PC-9 (cell line): ENCODE data around the gene AHSG. TPM values are rescaled to one million over a fixed set of nuclear protein-coding genes. Genes with fewer than 3 reads are reported as not detected.
"Not testable (repeated sequence)": the region's sequence is repeated elsewhere in the genome, so short reads cannot be mapped to it uniquely, and the experiment has no call there.

Experiments
- BruUV-seq: library from RNA; stranded (reverse); fragments of 400-500 nt; replicated peaks from 2 replicates; lab custom pipeline; 2021; lab: Mats Ljungman, UMichigan
- CTCF ChIA-PET: fragments of 300-600 bp; sonication (Branson Sonifier 250); formaldehyde crosslinking; loops from one replicate; lab custom pipeline; 2022; ENCODE audit warnings: antibody characterized with exemption; lab: Charles Lee
- POLR2A ChIA-PET: fragments of 300-600 bp; sonication (Branson Sonifier 250); formaldehyde crosslinking; loops from one replicate; lab custom pipeline; 2022; ENCODE audit warnings: antibody characterized with exemption; ENCODE audit not compliant: unreplicated experiment; lab: Charles Lee
- DNase-seq, 2 experiments: peaks; one replicate each; pipeline versions ENCODE4 v3.0.0 to v3.0.0-alpha.2; 2015 to 2022; ENCODE audit warnings: mixed read lengths in 1 of 2
- H2AFZ ChIP-seq: fragments of 200-600 bp; sonication (generic); 2 replicates; pipeline ENCODE4 v1.8.1; 2017; ENCODE audit warnings: antibody characterized with exemption
- H3F3A ChIP-seq: fragments of 200-600 bp; sonication (generic); 2 replicates; pipeline ENCODE4 v1.8.1; 2017; ENCODE audit warnings: antibody characterized with exemption, mild to moderate bottlenecking, low read depth; ENCODE audit not compliant: insufficient read depth
- H3K27ac ChIP-seq: fragments of 200-600 bp; sonication (generic); 2 replicates; pipeline ENCODE4 v1.6.1; 2016; ENCODE audit warnings: mixed run types
- H3K27me3 ChIP-seq: fragments of 200-600 bp; sonication (generic); 2 replicates; pipeline ENCODE4 v1.6.1; 2016; ENCODE audit warnings: low read depth, mixed run types; ENCODE audit not compliant: insufficient read depth
- H3K36me3 ChIP-seq: fragments of 200-600 bp; sonication (generic); 2 replicates; pipeline ENCODE4 v1.6.1; 2016; ENCODE audit warnings: low read depth, mixed run types
- H3K4me1 ChIP-seq: fragments of 200-600 bp; sonication (generic); replicated peaks from 2 replicates; pipeline ENCODE4 v1.6.1; 2016; ENCODE audit warnings: mixed run types; ENCODE audit not compliant: insufficient read depth
- H3K4me2 ChIP-seq: fragments of 200-600 bp; sonication (generic); 2 replicates; pipeline ENCODE4 v1.6.1; 2017; ENCODE audit warnings: mixed run types
- H3K4me3 ChIP-seq: fragments of 200-600 bp; sonication (generic); 2 replicates; pipeline ENCODE4 v1.6.1; 2016; ENCODE audit warnings: mixed run types
- H3K79me2 ChIP-seq: fragments of 200-600 bp; sonication (generic); 2 replicates; pipeline ENCODE4 v1.6.1; 2017; ENCODE audit warnings: low read depth, mixed run types
- H3K9me2 ChIP-seq: fragments of 200-600 bp; sonication (generic); 2 replicates; pipeline ENCODE4 v1.8.1; 2017; ENCODE audit warnings: mild to moderate bottlenecking; ENCODE audit not compliant: insufficient read depth
- H3K9me3 ChIP-seq: fragments of 200-600 bp; sonication (generic); 2 replicates; pipeline ENCODE4 v1.8.1; 2016; ENCODE audit warnings: low read depth; ENCODE audit not compliant: insufficient read depth
- H4K20me1 ChIP-seq: fragments of 200-600 bp; sonication (generic); 2 replicates; pipeline ENCODE4 v1.8.1; 2017; ENCODE audit not compliant: insufficient read depth
- EZH2 ChIP-seq: fragments of 200-600 bp; sonication (generic); IDR thresholded peaks from 2 replicates; pipeline ENCODE4 v1.8.0; 2017; ENCODE audit warnings: antibody characterized with exemption, low read depth
- intact Hi-C: fragments of 100-400 bp; cut with micrococcal nuclease; formaldehyde crosslinking; loops from one replicate; pipeline ENCODE4 v1.10.0; 2022; ENCODE audit not compliant: unreplicated experiment
- total RNA-seq: library from RNA; stranded (reverse); gene quantifications from 2 replicates; pipeline ENCODE4 v1.2.3, GENCODE V29; 2021
- TF ChIP-seq, protein P1 (sequence below): fragments of 200-600 bp; sonication (generic); conservative IDR thresholded peaks from 2 replicates; pipeline ENCODE4 v1.6.1; 2017; ENCODE audit warnings: mixed run types, antibody characterized with exemption, mild to moderate bottlenecking, moderate library complexity

AHSG gene
- total RNA-seq, 1 experiment from 2014 or later = not detected

- Histone ChIP-seq H3K9me3 (no peaks in the 10 kb centered on the region), H3K4me2 (peak overlapping the region; percentile 94), H3K4me1 (peaks cover 28% of the 10 kb centered on the region), H3K79me2 (peaks cover 40% of the 10 kb centered on the region), H3K9me2 (no peaks in the 10 kb centered on the region), H3K36me3 (no peaks in the 10 kb centered on the region), H3K27me3 (no peaks in the 10 kb centered on the region), H4K20me1 (no peaks in the 10 kb centered on the region), H3K4me3 (peak overlapping the region; percentile 75), H3K27ac (peak overlapping the region; percentile 53), H2AFZ (peak overlapping the region; percentile 96), H3F3A (peaks cover 21% of the 10 kb centered on the region)
- TF ChIP-seq EZH2 = no peak
- TF ChIP-seq, protein P1, sequence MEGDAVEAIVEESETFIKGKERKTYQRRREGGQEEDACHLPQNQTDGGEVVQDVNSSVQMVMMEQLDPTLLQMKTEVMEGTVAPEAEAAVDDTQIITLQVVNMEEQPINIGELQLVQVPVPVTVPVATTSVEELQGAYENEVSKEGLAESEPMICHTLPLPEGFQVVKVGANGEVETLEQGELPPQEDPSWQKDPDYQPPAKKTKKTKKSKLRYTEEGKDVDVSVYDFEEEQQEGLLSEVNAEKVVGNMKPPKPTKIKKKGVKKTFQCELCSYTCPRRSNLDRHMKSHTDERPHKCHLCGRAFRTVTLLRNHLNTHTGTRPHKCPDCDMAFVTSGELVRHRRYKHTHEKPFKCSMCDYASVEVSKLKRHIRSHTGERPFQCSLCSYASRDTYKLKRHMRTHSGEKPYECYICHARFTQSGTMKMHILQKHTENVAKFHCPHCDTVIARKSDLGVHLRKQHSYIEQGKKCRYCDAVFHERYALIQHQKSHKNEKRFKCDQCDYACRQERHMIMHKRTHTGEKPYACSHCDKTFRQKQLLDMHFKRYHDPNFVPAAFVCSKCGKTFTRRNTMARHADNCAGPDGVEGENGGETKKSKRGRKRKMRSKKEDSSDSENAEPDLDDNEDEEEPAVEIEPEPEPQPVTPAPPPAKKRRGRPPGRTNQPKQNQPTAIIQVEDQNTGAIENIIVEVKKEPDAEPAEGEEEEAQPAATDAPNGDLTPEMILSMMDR = no peak
- ChIA-PET POLR2A (interaction anchor here (0.6 kb wide), 1 partner anchor 50 kb away, joined by 9 read pairs; no protein-coding TSS in a partner anchor), CTCF (interaction anchor here (1.3 to 1.5 kb wide), 2 partner anchors 48 to 50 kb away, joined by 3 read pairs; no protein-coding TSS in a partner anchor)
- TSS peak; percentile 11 for BruUV-seq
- intact Hi-C loops = loop anchor here (5.0 kb wide), 3 partner anchors 186 to 256 kb away; partner anchors contain the start of gene RFC4
- DNase-seq = no peak
Measured at GRCh38 chr3:186566772-186567071, 46.1 kb upstream of the AHSG start.

DNA sequence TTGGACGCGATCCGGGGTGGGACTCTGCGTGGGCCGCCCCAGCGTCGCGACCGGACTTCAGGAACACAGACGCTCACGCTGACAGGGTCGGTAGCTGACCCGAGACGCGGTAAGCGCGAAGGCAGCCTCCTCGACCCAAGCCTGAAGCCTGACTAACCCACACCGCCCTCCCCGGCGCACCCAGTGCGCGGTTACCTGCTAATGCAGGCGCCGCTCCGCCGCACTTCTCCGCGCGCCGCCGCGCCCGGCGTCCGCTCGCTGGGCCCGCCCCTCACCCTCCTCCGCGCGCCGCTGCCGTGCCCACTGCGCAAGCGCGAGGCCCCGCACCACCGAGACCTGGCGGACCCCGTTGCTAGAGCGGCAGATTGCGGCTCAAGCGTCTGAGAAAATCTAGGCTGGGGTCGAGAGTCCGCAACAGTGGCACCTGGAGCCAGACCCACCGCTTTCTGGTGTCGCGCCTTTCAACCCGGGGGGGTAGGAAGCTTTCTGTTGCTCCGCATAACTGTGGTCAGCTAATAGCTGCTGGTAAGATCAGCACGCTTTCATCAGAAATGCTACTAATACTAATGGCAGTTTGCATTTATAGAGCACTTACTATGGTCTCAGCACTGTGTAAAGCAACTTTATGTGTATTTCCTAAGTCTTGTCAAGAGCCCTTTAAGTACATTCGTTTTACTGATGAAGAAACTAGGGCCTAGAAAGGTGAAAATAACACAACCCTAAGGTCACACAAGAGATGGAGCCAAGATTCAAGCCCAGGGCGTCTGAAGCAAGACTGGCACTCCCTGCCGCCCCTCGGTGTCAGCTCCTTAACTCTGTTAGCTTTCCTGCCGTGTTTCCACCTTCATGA lies 45.6 kb upstream of the AHSG start, which contains the start of gene TBCCD1:
Gene TBCCD1, minus strand, starts transcription at position 268 of the 850 bp plus-strand sequence. CDS start 3,010 bp downstream, outside the sequence.
- Histone ChIP-seq H4K20me1 (no peaks in the 10 kb centered on the region), H2AFZ (peak within 1 kb of the TSS; percentile 96), H3K79me2 (peaks cover 46% of the 10 kb centered on the region), H3K36me3 (peaks cover 5% of the 10 kb centered on the region), H3K4me3 (peak within 1 kb of the TSS; percentile 75), H3K27ac (peak within 1 kb of the TSS; percentile 53), H3K9me3 (no peaks in the 10 kb centered on the region), H3K4me1 (peaks cover 31% of the 10 kb centered on the region), H3F3A (peaks cover 21% of the 10 kb centered on the region), H3K9me2 (no peaks in the 10 kb centered on the region), H3K27me3 (no peaks in the 10 kb centered on the region), H3K4me2 (peak within 1 kb of the TSS; percentile 94)
- CTCF ChIA-PET = interaction anchor here (0.5 to 1.3 kb wide), 3 partner anchors 28 to 657 kb away, joined by 3 to 6 read pairs (median 5); no protein-coding TSS in a partner anchor
- POLR2A ChIA-PET = interaction anchor here (0.5 to 0.7 kb wide), 3 partner anchors 606 to 923 kb away, joined by 3 to 10 read pairs (median 7); no protein-coding TSS in a partner anchor
- intact Hi-C loops = loop anchor here (5.0 kb wide), 3 partner anchors 185 to 255 kb away; partner anchors contain the start of gene RFC4
- BruUV-seq = TSS peak; percentile 25
- no peak for TF ChIP-seq EZH2
- TF ChIP-seq, protein P1 = no peak
- peak; percentile 81 to 99 for DNase-seq

- H3K27me3 ChIP-seq, H3K9me3 ChIP-seq, DNase-seq, H4K20me1 ChIP-seq, H3K9me2 ChIP-seq: not testable (repeated sequence)
- BruUV-seq = TSS peak; percentile 51
- intact Hi-C loops = loop anchor here (5.0 kb wide), 3 partner anchors 183 to 253 kb away; partner anchors contain the start of gene RFC4
- Histone ChIP-seq H3K79me2 (peaks cover 56% of the 10 kb centered on the region), H3F3A (peaks cover 28% of the 10 kb centered on the region), H2AFZ (peak overlapping the region; percentile 86), H3K27ac (0 out of 2 replicates have a peak overlapping the region, but pooled peaks have one; percentile 21), H3K4me1 (peaks cover 31% of the 10 kb centered on the region), H3K4me3 (peak overlapping the region; percentile 75), H3K36me3 (peaks cover 26% of the 10 kb centered on the region), H3K4me2 (peak overlapping the region; percentile 94)
- ChIA-PET CTCF (interaction anchor here (0.6 to 0.9 kb wide), 4 partner anchors 28 to 666 kb away, joined by 3 to 5 read pairs (median 3); no protein-coding TSS in a partner anchor), POLR2A (interaction anchor here (0.6 to 1.7 kb wide), 3 partner anchors 214 to 710 kb away, joined by 3 to 13 read pairs (median 9); partner anchors contain the start of gene EIF4A2)
Measured at GRCh38 chr3:186569361-186569760, 43.5 kb upstream of the AHSG start.
